HepG2 (cell line): ENCODE measurements around the gene NFKBIA. TPM values are rescaled to one million over a fixed set of nuclear protein-coding genes. Genes with fewer than 3 reads are reported as not detected.
A peak's percentile ranks its signal among the peaks of the same experiment; 100 is the strongest.

Source experiments
- HMGA1 ChIP-seq: sonication (generic); formaldehyde crosslinking; conservative IDR thresholded peaks from 2 replicates; pipeline ENCODE4 v1.4.0; 2020; ENCODE audit warnings: missing genetic modification reagents
- KDM2A ChIP-seq: sonication (generic); formaldehyde crosslinking; IDR thresholded peaks from 2 replicates; pipeline ENCODE4 v1.4.0; 2020; ENCODE audit warnings: low read depth, missing genetic modification reagents, borderline replicate concordance
- KDM5B ChIP-seq: sonication (generic); formaldehyde crosslinking; IDR thresholded peaks from 2 replicates; pipeline ENCODE4 v1.4.0; 2020; ENCODE audit warnings: missing genetic modification reagents, mild to moderate bottlenecking, borderline replicate concordance
- KLF15 ChIP-seq: sonication (generic); formaldehyde crosslinking; IDR thresholded peaks from 2 replicates; pipeline ENCODE4 v1.8.1; 2023; ENCODE audit warnings: borderline replicate concordance, mild to moderate bottlenecking, inconsistent platforms, missing genetic modification reagents, mixed read lengths
- KLF9 ChIP-seq: IDR thresholded peaks from 2 replicates; pipeline ENCODE4 v1.6.1; 2016; ENCODE audit warnings: low read depth
- MXI1 ChIP-seq: IDR thresholded peaks from 3 replicates; pipeline ENCODE4 v1.6.1; 2012; ENCODE audit warnings: low read depth, low read length, inconsistent platforms, borderline replicate concordance
- RNF2 ChIP-seq: fragments of 450-650 bp; conservative IDR thresholded peaks from 2 replicates; pipeline ENCODE4 v1.6.1; 2016; ENCODE audit warnings: low read depth
- RXRA ChIP-seq: sonication (generic); formaldehyde crosslinking; IDR thresholded peaks from 2 replicates; pipeline ENCODE4 v1.5.1; 2020; ENCODE audit warnings: missing genetic modification reagents
- SPEN ChIP-seq: sonication (generic); formaldehyde crosslinking; IDR thresholded peaks from 2 replicates; pipeline ENCODE4 v1.5.1; 2020; ENCODE audit warnings: low read depth, mild to moderate bottlenecking, missing genetic modification reagents
- ZFP82 ChIP-seq: sonication (generic); formaldehyde crosslinking; IDR thresholded peaks from 2 replicates; pipeline ENCODE4 v1.5.1; 2020; ENCODE audit warnings: mild to moderate bottlenecking, missing genetic modification reagents, borderline replicate concordance
- ZNF143 ChIP-seq: sonication (generic); formaldehyde crosslinking; IDR thresholded peaks from 2 replicates; pipeline ENCODE4 v1.4.0; 2020; ENCODE audit warnings: missing genetic modification reagents
- ZNF34 ChIP-seq: sonication (generic); formaldehyde crosslinking; IDR thresholded peaks from 2 replicates; pipeline ENCODE4 v1.4.0; 2020; ENCODE audit warnings: mild to moderate bottlenecking, missing genetic modification reagents, borderline replicate concordance
- ZNF44 ChIP-seq: sonication (generic); formaldehyde crosslinking; IDR thresholded peaks from 2 replicates; pipeline ENCODE4 v1.5.1; 2020; ENCODE audit warnings: mild to moderate bottlenecking, missing genetic modification reagents
- ZNF564 ChIP-seq: sonication (generic); formaldehyde crosslinking; IDR thresholded peaks from 2 replicates; pipeline ENCODE4 v1.8.1; 2023; ENCODE audit warnings: mild to moderate bottlenecking, missing genetic modification reagents
- ZNF781 ChIP-seq: sonication (generic); formaldehyde crosslinking; IDR thresholded peaks from 2 replicates; pipeline ENCODE4 v1.5.1; 2020; ENCODE audit warnings: borderline replicate concordance, mild to moderate bottlenecking, missing genetic modification reagents; ENCODE audit errors: not compliant biosample characterization
- ZNF879 ChIP-seq: sonication (generic); formaldehyde crosslinking; IDR thresholded peaks from 2 replicates; pipeline ENCODE4 v1.8.1; 2023; ENCODE audit warnings: missing genetic modification reagents
- polyA plus RNA-seq, 8 experiments: library from polyadenylated mRNA; depleted of rRNA in 3 of 8; stranded (reverse) in 7 of 8; unstranded in 1 of 8; fragments of >200 nt; fragmentation: Illumina TruSeq in 4 of 8; extraction: Trizol in 4 of 8; gene quantifications; 2 replicates each; pipeline versions ENCODE4 v1.2.1 to v1.2.3, GENCODE V29; 2011 to 2016; ENCODE audit warnings: low read depth in 4 of 8, missing spikeins in 1 of 8, mixed read lengths in 1 of 8; ENCODE audit not compliant: insufficient read depth in 1 of 8
- total RNA-seq, 5 experiments: library from RNA; depleted of rRNA; stranded (reverse); fragments of >200 nt; fragmentation: Illumina TruSeq; extraction: Trizol; gene quantifications; 2 replicates each; pipeline ENCODE4 v1.2.3, GENCODE V29; 2016; ENCODE audit warnings: low read depth in 1 of 5
- TF ChIP-seq, protein P1 (sequence below): sonication (generic); formaldehyde crosslinking; IDR thresholded peaks from 2 replicates; pipeline ENCODE4 v1.5.0; 2020; ENCODE audit warnings: mild to moderate bottlenecking, missing genetic modification reagents
- TF ChIP-seq, protein P2 (sequence below): sonication (generic); formaldehyde crosslinking; IDR thresholded peaks from 2 replicates; pipeline ENCODE4 v1.5.1; 2020; ENCODE audit warnings: missing genetic modification reagents, mild to moderate bottlenecking, borderline replicate concordance
- TF ChIP-seq, protein P3 (sequence below): sonication (generic); formaldehyde crosslinking; IDR thresholded peaks from 2 replicates; pipeline ENCODE4 v1.5.1; 2020; ENCODE audit warnings: missing genetic modification reagents, mild to moderate bottlenecking, borderline replicate concordance
- TF ChIP-seq, protein P4 (sequence below): IDR thresholded peaks from 2 replicates; pipeline ENCODE4 v1.6.1; 2012; ENCODE audit warnings: inconsistent platforms
- TF ChIP-seq, protein P5 (sequence below): sonication (generic); formaldehyde crosslinking; IDR thresholded peaks from 2 replicates; pipeline ENCODE4 v1.5.0; 2020; ENCODE audit warnings: missing genetic modification reagents

The NFKBIA gene
- total and polyA plus RNA-seq, 2 of the 13 experiments (the other 11 are each of a cell fraction or from before 2014, with no cell fraction given), result 197 to 319 TPM

DNA sequence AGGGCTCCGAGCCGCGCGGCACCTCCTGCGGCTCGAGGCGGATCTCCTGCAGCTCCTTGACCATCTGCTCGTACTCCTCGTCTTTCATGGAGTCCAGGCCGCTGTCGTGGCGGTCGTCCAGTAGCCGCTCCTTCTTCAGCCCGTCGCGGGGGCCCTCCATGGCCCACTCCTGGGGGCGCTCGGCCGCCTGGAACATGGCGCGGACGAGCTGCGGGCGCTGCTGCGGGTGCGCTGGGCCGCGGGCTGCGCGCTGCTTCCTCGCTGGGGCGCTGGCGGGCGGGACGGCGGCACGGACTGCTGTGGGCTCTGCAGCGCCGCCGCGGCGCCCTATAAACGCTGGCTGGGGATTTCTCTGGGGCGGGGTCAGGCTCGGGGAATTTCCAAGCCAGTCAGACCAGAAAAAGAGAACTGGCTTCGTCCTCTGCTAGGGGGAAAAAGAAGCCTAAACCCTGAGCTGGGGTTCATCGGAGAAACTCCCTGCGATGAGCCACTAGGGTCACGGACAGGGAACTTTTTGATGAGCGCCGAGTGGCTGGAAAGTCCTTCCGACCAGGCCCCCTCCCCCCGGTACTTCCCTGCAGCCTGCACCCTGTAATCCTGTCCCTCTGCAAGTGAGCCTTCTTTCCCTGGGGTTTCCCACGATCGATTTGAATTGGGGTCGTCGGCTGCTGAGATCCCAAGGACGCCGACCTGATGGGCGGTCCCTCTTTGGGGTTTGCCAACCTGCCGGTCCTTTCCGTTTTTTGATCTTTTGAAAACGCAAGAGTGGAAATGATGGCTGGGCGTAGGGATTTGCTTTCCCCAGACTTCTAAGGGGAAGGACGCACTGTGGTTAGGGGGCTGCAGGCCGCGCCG is at the start of gene NFKBIA (continued):
- TF ChIP-seq, protein P1, sequence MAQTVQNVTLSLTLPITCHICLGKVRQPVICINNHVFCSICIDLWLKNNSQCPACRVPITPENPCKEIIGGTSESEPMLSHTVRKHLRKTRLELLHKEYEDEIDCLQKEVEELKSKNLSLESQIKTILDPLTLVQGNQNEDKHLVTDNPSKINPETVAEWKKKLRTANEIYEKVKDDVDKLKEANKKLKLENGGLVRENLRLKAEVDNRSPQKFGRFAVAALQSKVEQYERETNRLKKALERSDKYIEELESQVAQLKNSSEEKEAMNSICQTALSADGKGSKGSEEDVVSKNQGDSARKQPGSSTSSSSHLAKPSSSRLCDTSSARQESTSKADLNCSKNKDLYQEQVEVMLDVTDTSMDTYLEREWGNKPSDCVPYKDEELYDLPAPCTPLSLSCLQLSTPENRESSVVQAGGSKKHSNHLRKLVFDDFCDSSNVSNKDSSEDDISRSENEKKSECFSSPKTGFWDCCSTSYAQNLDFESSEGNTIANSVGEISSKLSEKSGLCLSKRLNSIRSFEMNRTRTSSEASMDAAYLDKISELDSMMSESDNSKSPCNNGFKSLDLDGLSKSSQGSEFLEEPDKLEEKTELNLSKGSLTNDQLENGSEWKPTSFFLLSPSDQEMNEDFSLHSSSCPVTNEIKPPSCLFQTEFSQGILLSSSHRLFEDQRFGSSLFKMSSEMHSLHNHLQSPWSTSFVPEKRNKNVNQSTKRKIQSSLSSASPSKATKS, result no peak
- TF ChIP-seq KDM5B (CRISPR knock-in tag), result peak; percentile 93; the same call in 1 of the 2 replicates
- no peak for TF ChIP-seq HMGA1 (CRISPR knock-in tag)
- TF ChIP-seq ZNF44 (CRISPR knock-in tag), result no peak; the same call in 1 of the 2 replicates
- TF ChIP-seq ZNF781 (CRISPR knock-in tag), result peak; percentile 53
- TF ChIP-seq ZNF143 (CRISPR knock-in tag), result no peak; the same call in none of the 2 replicates
- peak; percentile 89 for TF ChIP-seq KLF9 (CRISPR knock-in tag)
- peak; percentile 38; the same call in 1 of the 2 replicates for TF ChIP-seq KLF15 (CRISPR knock-in tag)
- peak; percentile 59; the same call in 1 of the 2 replicates for TF ChIP-seq ZFP82 (CRISPR knock-in tag)
- peak; percentile 65 for TF ChIP-seq SPEN
- TF ChIP-seq, protein P2, sequence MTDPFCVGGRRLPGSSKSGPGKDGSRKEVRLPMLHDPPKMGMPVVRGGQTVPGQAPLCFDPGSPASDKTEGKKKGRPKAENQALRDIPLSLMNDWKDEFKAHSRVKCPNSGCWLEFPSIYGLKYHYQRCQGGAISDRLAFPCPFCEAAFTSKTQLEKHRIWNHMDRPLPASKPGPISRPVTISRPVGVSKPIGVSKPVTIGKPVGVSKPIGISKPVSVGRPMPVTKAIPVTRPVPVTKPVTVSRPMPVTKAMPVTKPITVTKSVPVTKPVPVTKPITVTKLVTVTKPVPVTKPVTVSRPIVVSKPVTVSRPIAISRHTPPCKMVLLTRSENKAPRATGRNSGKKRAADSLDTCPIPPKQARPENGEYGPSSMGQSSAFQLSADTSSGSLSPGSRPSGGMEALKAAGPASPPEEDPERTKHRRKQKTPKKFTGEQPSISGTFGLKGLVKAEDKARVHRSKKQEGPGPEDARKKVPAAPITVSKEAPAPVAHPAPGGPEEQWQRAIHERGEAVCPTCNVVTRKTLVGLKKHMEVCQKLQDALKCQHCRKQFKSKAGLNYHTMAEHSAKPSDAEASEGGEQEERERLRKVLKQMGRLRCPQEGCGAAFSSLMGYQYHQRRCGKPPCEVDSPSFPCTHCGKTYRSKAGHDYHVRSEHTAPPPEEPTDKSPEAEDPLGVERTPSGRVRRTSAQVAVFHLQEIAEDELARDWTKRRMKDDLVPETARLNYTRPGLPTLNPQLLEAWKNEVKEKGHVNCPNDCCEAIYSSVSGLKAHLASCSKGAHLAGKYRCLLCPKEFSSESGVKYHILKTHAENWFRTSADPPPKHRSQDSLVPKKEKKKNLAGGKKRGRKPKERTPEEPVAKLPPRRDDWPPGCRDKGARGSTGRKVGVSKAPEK (CRISPR knock-in tag), result peak; percentile 49; the same call in 1 of the 2 replicates
- TF ChIP-seq, protein P3, sequence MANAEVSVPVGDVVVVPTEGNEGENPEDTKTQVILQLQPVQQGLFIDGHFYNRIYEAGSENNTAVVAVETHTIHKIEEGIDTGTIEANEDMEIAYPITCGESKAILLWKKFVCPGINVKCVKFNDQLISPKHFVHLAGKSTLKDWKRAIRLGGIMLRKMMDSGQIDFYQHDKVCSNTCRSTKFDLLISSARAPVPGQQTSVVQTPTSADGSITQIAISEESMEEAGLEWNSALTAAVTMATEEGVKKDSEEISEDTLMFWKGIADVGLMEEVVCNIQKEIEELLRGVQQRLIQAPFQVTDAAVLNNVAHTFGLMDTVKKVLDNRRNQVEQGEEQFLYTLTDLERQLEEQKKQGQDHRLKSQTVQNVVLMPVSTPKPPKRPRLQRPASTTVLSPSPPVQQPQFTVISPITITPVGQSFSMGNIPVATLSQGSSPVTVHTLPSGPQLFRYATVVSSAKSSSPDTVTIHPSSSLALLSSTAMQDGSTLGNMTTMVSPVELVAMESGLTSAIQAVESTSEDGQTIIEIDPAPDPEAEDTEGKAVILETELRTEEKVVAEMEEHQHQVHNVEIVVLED (CRISPR knock-in tag), result no peak; the same call in 1 of the 2 replicates
- peak; percentile 97 for TF ChIP-seq ZNF879 (CRISPR knock-in tag)
- TF ChIP-seq MXI1, result peak; percentile 85; the same call in 1 of the 3 replicates
- TF ChIP-seq RXRA (CRISPR knock-in tag), result peak; percentile 91
- TF ChIP-seq, protein P4, sequence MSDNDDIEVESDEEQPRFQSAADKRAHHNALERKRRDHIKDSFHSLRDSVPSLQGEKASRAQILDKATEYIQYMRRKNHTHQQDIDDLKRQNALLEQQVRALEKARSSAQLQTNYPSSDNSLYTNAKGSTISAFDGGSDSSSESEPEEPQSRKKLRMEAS, result no peak
- TF ChIP-seq KDM2A, result peak; percentile 89
- TF ChIP-seq RNF2, result peak; percentile 89
- TF ChIP-seq ZNF564, result no peak
- TF ChIP-seq ZNF34, result 0 out of 2 replicates have a peak, but pooled peaks have one; percentile 65
- TF ChIP-seq, protein P5, sequence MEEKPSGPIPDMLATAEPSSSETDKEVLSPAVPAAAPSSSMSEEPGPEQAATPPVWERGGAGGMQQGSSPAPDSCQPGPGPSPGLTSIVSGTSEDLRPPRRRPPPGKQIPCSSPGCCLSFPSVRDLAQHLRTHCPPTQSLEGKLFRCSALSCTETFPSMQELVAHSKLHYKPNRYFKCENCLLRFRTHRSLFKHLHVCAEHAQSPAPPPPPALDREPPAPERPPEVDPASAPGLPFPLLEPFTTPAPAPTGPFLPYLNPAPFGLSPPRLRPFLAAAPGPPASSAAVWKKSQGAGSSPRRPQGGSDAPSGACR (CRISPR knock-in tag), result peak; percentile 93; the same call in 1 of the 2 replicates
